Measurements from ENCODE around the gene SPATS2L.

- no peak for TF ChIP-seq POLR2A (IDR thresholded peaks at IDR 0.05)
- TF ChIP-seq, protein P1, sequence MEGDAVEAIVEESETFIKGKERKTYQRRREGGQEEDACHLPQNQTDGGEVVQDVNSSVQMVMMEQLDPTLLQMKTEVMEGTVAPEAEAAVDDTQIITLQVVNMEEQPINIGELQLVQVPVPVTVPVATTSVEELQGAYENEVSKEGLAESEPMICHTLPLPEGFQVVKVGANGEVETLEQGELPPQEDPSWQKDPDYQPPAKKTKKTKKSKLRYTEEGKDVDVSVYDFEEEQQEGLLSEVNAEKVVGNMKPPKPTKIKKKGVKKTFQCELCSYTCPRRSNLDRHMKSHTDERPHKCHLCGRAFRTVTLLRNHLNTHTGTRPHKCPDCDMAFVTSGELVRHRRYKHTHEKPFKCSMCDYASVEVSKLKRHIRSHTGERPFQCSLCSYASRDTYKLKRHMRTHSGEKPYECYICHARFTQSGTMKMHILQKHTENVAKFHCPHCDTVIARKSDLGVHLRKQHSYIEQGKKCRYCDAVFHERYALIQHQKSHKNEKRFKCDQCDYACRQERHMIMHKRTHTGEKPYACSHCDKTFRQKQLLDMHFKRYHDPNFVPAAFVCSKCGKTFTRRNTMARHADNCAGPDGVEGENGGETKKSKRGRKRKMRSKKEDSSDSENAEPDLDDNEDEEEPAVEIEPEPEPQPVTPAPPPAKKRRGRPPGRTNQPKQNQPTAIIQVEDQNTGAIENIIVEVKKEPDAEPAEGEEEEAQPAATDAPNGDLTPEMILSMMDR (IDR thresholded peaks at IDR 0.05), result no peak
These were observed 202.7 kb downstream of the SPATS2L start for GRCh38 chr2:200509235-200509611.
